Measurements from ENCODE around the gene TRERF1.
A peak's percentile ranks its signal among the peaks of the same experiment; 100 is the strongest.

TRERF1 gene

GRCh38 chr6:42436825-42437224 is 14.9 kb downstream of the TRERF1 start:
- no peaks in the 10 kb centered on the region for H3K27me3 ChIP-seq (ENCODE audit: control insufficient read depth, insufficient read depth, low read length)
- H3K27ac ChIP-seq (ENCODE audit: low read depth, low read length) = no peak overlapping the region
- no peak overlapping the region for H3K9ac ChIP-seq (ENCODE audit: low read depth, low read length)
- no peaks in the 10 kb centered on the region for H3K36me3 ChIP-seq (ENCODE audit: control insufficient read depth, insufficient read depth, low read length)
- H3K9me3 ChIP-seq (ENCODE audit: control insufficient read depth, insufficient read depth, low read length) = no peaks in the 10 kb centered on the region; the same call in 1 of the 2 replicates
- H3K4me1 ChIP-seq (ENCODE audit: control insufficient read depth, insufficient read depth, low read length) = peaks cover 39% of the 10 kb centered on the region
- no peak overlapping the region for H3K4me3 ChIP-seq (ENCODE audit: low read depth, low read length)

GRCh38 chr6:42434237-42434636 is 17.5 kb downstream of the TRERF1 start:
- H3K27me3 ChIP-seq (ENCODE audit: control insufficient read depth, insufficient read depth, low read length) = no peaks in the 10 kb centered on the region
- no peak overlapping the region for H3K9ac ChIP-seq (ENCODE audit: low read depth, low read length)
- H3K4me3 ChIP-seq (ENCODE audit: low read depth, low read length) = no peak overlapping the region
- H3K27ac ChIP-seq (ENCODE audit: low read depth, low read length) = no peak overlapping the region
- H3K36me3 ChIP-seq (ENCODE audit: control insufficient read depth, insufficient read depth, low read length) = no peaks in the 10 kb centered on the region
- H3K9me3 ChIP-seq (ENCODE audit: control insufficient read depth, insufficient read depth, low read length) = no peaks in the 10 kb centered on the region; the same call in 1 of the 2 replicates
- peaks cover 25% of the 10 kb centered on the region for H3K4me1 ChIP-seq (ENCODE audit: control insufficient read depth, insufficient read depth, low read length)

GRCh38 chr6:42433409-42433808 is 18.3 kb downstream of the TRERF1 start:
- Histone ChIP-seq H3K4me1 (ENCODE audit: control insufficient read depth, insufficient read depth, low read length) (peaks cover 24% of the 10 kb centered on the region), H3K9me3 (ENCODE audit: control insufficient read depth, insufficient read depth, low read length) (no peaks in the 10 kb centered on the region; the same call in 1 of the 2 replicates), H3K9ac (ENCODE audit: low read depth, low read length) (no peak overlapping the region), H3K4me3 (ENCODE audit: low read depth, low read length) (no peak overlapping the region), H3K36me3 (ENCODE audit: control insufficient read depth, insufficient read depth, low read length) (no peaks in the 10 kb centered on the region), H3K27me3 (ENCODE audit: control insufficient read depth, insufficient read depth, low read length) (no peaks in the 10 kb centered on the region), H3K27ac (ENCODE audit: low read depth, low read length) (no peak overlapping the region)

- H3K27me3 ChIP-seq (ENCODE audit: control insufficient read depth, insufficient read depth, low read length) = no peaks in the 10 kb centered on the region
- H3K4me3 ChIP-seq (ENCODE audit: low read depth, low read length) = no peak overlapping the region
- H3K4me1 ChIP-seq (ENCODE audit: control insufficient read depth, insufficient read depth, low read length) = peaks cover 20% of the 10 kb centered on the region
- H3K9ac ChIP-seq (ENCODE audit: low read depth, low read length) = no peak overlapping the region
- H3K9me3 ChIP-seq (ENCODE audit: control insufficient read depth, insufficient read depth, low read length) = no peaks in the 10 kb centered on the region; the same call in 1 of the 2 replicates
- no peak overlapping the region for H3K27ac ChIP-seq (ENCODE audit: low read depth, low read length)
- H3K36me3 ChIP-seq (ENCODE audit: control insufficient read depth, insufficient read depth, low read length) = no peaks in the 10 kb centered on the region
These were observed 19.8 kb downstream of the TRERF1 start for GRCh38 chr6:42431877-42432276.

- Histone ChIP-seq H3K4me1 (ENCODE audit: control insufficient read depth, insufficient read depth, low read length) (peaks cover 19% of the 10 kb centered on the region), H3K4me3 (ENCODE audit: low read depth, low read length) (no peak overlapping the region), H3K9me3 (ENCODE audit: control insufficient read depth, insufficient read depth, low read length) (no peaks in the 10 kb centered on the region; the same call in 1 of the 2 replicates), H3K9ac (ENCODE audit: low read depth, low read length) (no peak overlapping the region), H3K27ac (ENCODE audit: low read depth, low read length) (no peak overlapping the region), H3K27me3 (ENCODE audit: control insufficient read depth, insufficient read depth, low read length) (no peaks in the 10 kb centered on the region), H3K36me3 (ENCODE audit: control insufficient read depth, insufficient read depth, low read length) (no peaks in the 10 kb centered on the region)
These were observed 20.4 kb downstream of the TRERF1 start for GRCh38 chr6:42431356-42431755.

GRCh38 chr6:42429836-42430235 is 21.9 kb downstream of the TRERF1 start:
- no peak overlapping the region for H3K9ac ChIP-seq (ENCODE audit: low read depth, low read length)
- no peak overlapping the region for H3K4me3 ChIP-seq (ENCODE audit: low read depth, low read length)
- no peaks in the 10 kb centered on the region for H3K27me3 ChIP-seq (ENCODE audit: control insufficient read depth, insufficient read depth, low read length)
- no peaks in the 10 kb centered on the region; the same call in 1 of the 2 replicates for H3K9me3 ChIP-seq (ENCODE audit: control insufficient read depth, insufficient read depth, low read length)
- H3K4me1 ChIP-seq (ENCODE audit: control insufficient read depth, insufficient read depth, low read length) = peaks cover 19% of the 10 kb centered on the region
- H3K27ac ChIP-seq (ENCODE audit: low read depth, low read length) = no peak overlapping the region
- H3K36me3 ChIP-seq (ENCODE audit: control insufficient read depth, insufficient read depth, low read length) = no peaks in the 10 kb centered on the region

- Histone ChIP-seq H3K4me1 (ENCODE audit: control insufficient read depth, insufficient read depth, low read length) (peaks cover 19% of the 10 kb centered on the region), H3K4me3 (ENCODE audit: low read depth, low read length) (no peak overlapping the region), H3K27ac (ENCODE audit: low read depth, low read length) (peak overlapping the region; percentile 53), H3K27me3 (ENCODE audit: control insufficient read depth, insufficient read depth, low read length) (no peaks in the 10 kb centered on the region), H3K36me3 (ENCODE audit: control insufficient read depth, insufficient read depth, low read length) (no peaks in the 10 kb centered on the region), H3K9me3 (ENCODE audit: control insufficient read depth, insufficient read depth, low read length) (no peaks in the 10 kb centered on the region), H3K9ac (ENCODE audit: low read depth, low read length) (no peak overlapping the region)
These were observed 22.6 kb downstream of the TRERF1 start for GRCh38 chr6:42429042-42429585.

- H3K4me3 ChIP-seq (ENCODE audit: low read depth, low read length) = no peak overlapping the region
- no peaks in the 10 kb centered on the region for H3K36me3 ChIP-seq (ENCODE audit: control insufficient read depth, insufficient read depth, low read length)
- no peaks in the 10 kb centered on the region for H3K27me3 ChIP-seq (ENCODE audit: control insufficient read depth, insufficient read depth, low read length)
- H3K9ac ChIP-seq (ENCODE audit: low read depth, low read length) = no peak overlapping the region
- peaks cover 19% of the 10 kb centered on the region for H3K4me1 ChIP-seq (ENCODE audit: control insufficient read depth, insufficient read depth, low read length)
- no peaks in the 10 kb centered on the region for H3K9me3 ChIP-seq (ENCODE audit: control insufficient read depth, insufficient read depth, low read length)
- H3K27ac ChIP-seq (ENCODE audit: low read depth, low read length) = peak overlapping the region; percentile 53
These were observed 23.2 kb downstream of the TRERF1 start for GRCh38 chr6:42428326-42429041.

GRCh38 chr6:42427871-42428270 is 23.9 kb downstream of the TRERF1 start:
- H3K4me1 ChIP-seq (ENCODE audit: control insufficient read depth, insufficient read depth, low read length) = peaks cover 19% of the 10 kb centered on the region
- no peak overlapping the region for H3K4me3 ChIP-seq (ENCODE audit: low read depth, low read length)
- no peaks in the 10 kb centered on the region for H3K9me3 ChIP-seq (ENCODE audit: control insufficient read depth, insufficient read depth, low read length)
- H3K36me3 ChIP-seq (ENCODE audit: control insufficient read depth, insufficient read depth, low read length) = no peaks in the 10 kb centered on the region
- H3K27me3 ChIP-seq (ENCODE audit: control insufficient read depth, insufficient read depth, low read length) = no peaks in the 10 kb centered on the region
- H3K27ac ChIP-seq (ENCODE audit: low read depth, low read length) = no peak overlapping the region
- no peak overlapping the region for H3K9ac ChIP-seq (ENCODE audit: low read depth, low read length)

GRCh38 chr6:42426191-42426590 is 25.5 kb downstream of the TRERF1 start:
- H3K9ac ChIP-seq (ENCODE audit: low read depth, low read length) = no peak overlapping the region
- no peaks in the 10 kb centered on the region for H3K27me3 ChIP-seq (ENCODE audit: control insufficient read depth, insufficient read depth, low read length)
- no peaks in the 10 kb centered on the region for H3K36me3 ChIP-seq (ENCODE audit: control insufficient read depth, insufficient read depth, low read length)
- no peak overlapping the region for H3K4me3 ChIP-seq (ENCODE audit: low read depth, low read length)
- H3K9me3 ChIP-seq (ENCODE audit: control insufficient read depth, insufficient read depth, low read length) = no peaks in the 10 kb centered on the region
- H3K27ac ChIP-seq (ENCODE audit: low read depth, low read length) = no peak overlapping the region
- H3K4me1 ChIP-seq (ENCODE audit: control insufficient read depth, insufficient read depth, low read length) = peaks cover 10% of the 10 kb centered on the region

GRCh38 chr6:42424906-42425474 is 26.7 kb downstream of the TRERF1 start:
- Histone ChIP-seq H3K36me3 (ENCODE audit: control insufficient read depth, insufficient read depth, low read length) (no peaks in the 10 kb centered on the region), H3K4me1 (ENCODE audit: control insufficient read depth, insufficient read depth, low read length) (peaks cover 11% of the 10 kb centered on the region), H3K27ac (ENCODE audit: low read depth, low read length) (no peak overlapping the region), H3K27me3 (ENCODE audit: control insufficient read depth, insufficient read depth, low read length) (no peaks in the 10 kb centered on the region), H3K4me3 (ENCODE audit: low read depth, low read length) (no peak overlapping the region), H3K9ac (ENCODE audit: low read depth, low read length) (no peak overlapping the region), H3K9me3 (ENCODE audit: control insufficient read depth, insufficient read depth, low read length) (no peaks in the 10 kb centered on the region)
